SK-N-MC (cell line): ENCODE measurements around the gene LRP5.

Experiments used
- EZH2 ChIP-seq: fragments of 200-600 bp; sonication (generic); IDR thresholded peaks from one replicate; pipeline ENCODE4 v1.6.1; 2017; ENCODE audit warnings: antibody characterized with exemption
- FOXP2 ChIP-seq: optimal IDR thresholded peaks from 2 replicates; pipeline ENCODE3; 2011; ENCODE audit warnings: mild to moderate bottlenecking, moderate library complexity; ENCODE audit not compliant: insufficient read depth; ENCODE audit errors: extremely low read length, control extremely low read depth
- POLR2AphosphoS5 ChIP-seq: IDR thresholded peaks from 2 replicates; pipeline ENCODE4 v1.6.1; 2012; ENCODE audit warnings: mild to moderate bottlenecking, low read depth, low read length, borderline replicate concordance

- TF ChIP-seq POLR2AphosphoS5 (no peak), EZH2 (no peak), FOXP2 (no peak)
These were observed 80.4 kb downstream of the LRP5 start for GRCh38 chr11:68392822-68393221.
